ENCODE results near the gene SCAMP4.

DNA sequence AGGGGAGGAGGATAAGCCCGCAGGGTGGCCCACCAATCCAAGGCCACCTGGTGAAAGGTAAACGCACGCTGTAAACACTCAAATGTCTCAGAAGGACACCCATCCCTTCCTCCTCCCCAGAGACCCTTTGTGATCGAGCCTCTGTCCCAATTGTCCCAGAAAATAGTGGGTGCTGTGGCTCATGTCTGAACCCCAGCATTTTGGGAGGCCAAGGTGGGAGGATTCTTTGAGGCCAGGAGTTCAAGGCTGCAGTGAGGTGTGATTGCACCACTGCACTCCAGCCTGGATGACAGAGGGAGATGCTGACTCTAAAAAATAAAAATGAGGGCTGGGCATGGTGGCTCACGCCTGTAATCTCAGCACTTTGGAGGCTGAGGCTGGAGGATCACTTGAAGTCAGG is 16.8 kb upstream of the SCAMP4 start:
- TF ChIP-seq CTCF (IDR thresholded peaks at IDR 0.05) (no peak), POLR2A (IDR thresholded peaks at IDR 0.05) (no peak)

Data from sigmoid colon (tissue), 3 donors.